HepG2 (cell line): ENCODE results near the gene ZKSCAN5. TPM values are rescaled to one million over a fixed set of nuclear protein-coding genes. Genes with fewer than 3 reads are reported as not detected.

Experiments
- CHCHD3 ChIP-seq: sonication (generic); formaldehyde crosslinking; IDR thresholded peaks from 2 replicates; pipeline ENCODE4 v1.8.0; 2022; ENCODE audit warnings: mild to moderate bottlenecking, missing genetic modification reagents, moderate library complexity
- FOXA3 ChIP-seq: IDR thresholded peaks from 2 replicates; pipeline ENCODE4 v1.6.1; 2016; ENCODE audit warnings: missing genetic modification reagents, missing compliant biosample characterization
- KDM2A ChIP-seq: sonication (generic); formaldehyde crosslinking; IDR thresholded peaks from 2 replicates; pipeline ENCODE4 v1.4.0; 2020; ENCODE audit warnings: low read depth, missing genetic modification reagents, borderline replicate concordance
- ONECUT2 ChIP-seq: sonication (generic); formaldehyde crosslinking; IDR thresholded peaks from 2 replicates; pipeline ENCODE4 v1.4.0; 2020; ENCODE audit warnings: missing genetic modification reagents
- PITX1 ChIP-seq: sonication (generic); formaldehyde crosslinking; IDR thresholded peaks from 2 replicates; pipeline ENCODE4 v1.5.1; 2020; ENCODE audit warnings: mild to moderate bottlenecking, missing genetic modification reagents
- POLR2AphosphoS5 ChIP-seq: IDR thresholded peaks from 2 replicates; pipeline ENCODE4 v1.6.1; 2012; ENCODE audit warnings: low read depth, low read length
- RARA ChIP-seq: IDR thresholded peaks from 2 replicates; pipeline ENCODE4 v1.6.1; 2016; ENCODE audit warnings: missing genetic modification reagents, missing compliant biosample characterization
- RARG ChIP-seq: sonication (generic); formaldehyde crosslinking; IDR thresholded peaks from 2 replicates; pipeline ENCODE4 v1.4.0; 2020; ENCODE audit warnings: low read depth, mild to moderate bottlenecking, missing genetic modification reagents
- SAP130 ChIP-seq: IDR thresholded peaks from 2 replicates; pipeline ENCODE4 v1.6.1; 2016; ENCODE audit warnings: low read depth
- SUZ12 ChIP-seq: fragments of 150-350 bp; IDR thresholded peaks from 2 replicates; pipeline ENCODE4 v1.6.1; 2014; ENCODE audit warnings: low read depth, low read length
- TARDBP ChIP-seq: sonication (generic); formaldehyde crosslinking; IDR thresholded peaks from 2 replicates; pipeline ENCODE4 v1.8.0; 2022; ENCODE audit warnings: mild to moderate bottlenecking, missing genetic modification reagents
- TBX2 ChIP-seq: sonication (generic); formaldehyde crosslinking; IDR thresholded peaks from 2 replicates; pipeline ENCODE4 v1.5.0; 2020; ENCODE audit warnings: missing genetic modification reagents, mild to moderate bottlenecking, borderline replicate concordance
- U2AF1 ChIP-seq: fragments of 200-400 bp; formaldehyde crosslinking; optimal IDR thresholded peaks from 2 replicates; pipeline ENCODE3; 2017; ENCODE audit warnings: mild to moderate bottlenecking, low read depth, low read length
- ZBTB7B ChIP-seq: sonication (generic); formaldehyde crosslinking; IDR thresholded peaks from 2 replicates; pipeline ENCODE4 v1.4.0; 2020; ENCODE audit warnings: missing genetic modification reagents
- ZFP82 ChIP-seq: sonication (generic); formaldehyde crosslinking; IDR thresholded peaks from 2 replicates; pipeline ENCODE4 v1.5.1; 2020; ENCODE audit warnings: mild to moderate bottlenecking, missing genetic modification reagents, borderline replicate concordance
- ZNF563 ChIP-seq: sonication (generic); formaldehyde crosslinking; IDR thresholded peaks from 2 replicates; pipeline ENCODE4 v1.8.0; 2022; ENCODE audit warnings: mild to moderate bottlenecking, moderate library complexity, missing genetic modification reagents
- polyA plus RNA-seq, 8 experiments: library from polyadenylated mRNA; depleted of rRNA in 3 of 8; stranded (reverse) in 7 of 8; unstranded in 1 of 8; fragments of >200 nt; fragmentation: Illumina TruSeq in 4 of 8; extraction: Trizol in 4 of 8; gene quantifications; 2 replicates each; pipeline versions ENCODE4 v1.2.1 to v1.2.3, GENCODE V29; 2011 to 2016; ENCODE audit warnings: low read depth in 4 of 8, missing spikeins in 1 of 8, mixed read lengths in 1 of 8; ENCODE audit not compliant: insufficient read depth in 1 of 8
- total RNA-seq, 5 experiments: library from RNA; depleted of rRNA; stranded (reverse); fragments of >200 nt; fragmentation: Illumina TruSeq; extraction: Trizol; gene quantifications; 2 replicates each; pipeline ENCODE4 v1.2.3, GENCODE V29; 2016; ENCODE audit warnings: low read depth in 1 of 5
- TF ChIP-seq, protein P1 (sequence below): fragments of 450-650 bp; IDR thresholded peaks from 2 replicates; pipeline ENCODE4 v1.6.1; 2017
- TF ChIP-seq, protein P2 (sequence below): sonication (generic); formaldehyde crosslinking; IDR thresholded peaks from 2 replicates; pipeline ENCODE4 v1.4.0; 2020; ENCODE audit warnings: missing genetic modification reagents
- TF ChIP-seq, protein P3 (sequence below): sonication (generic); formaldehyde crosslinking; IDR thresholded peaks from 2 replicates; pipeline ENCODE4 v1.4.0; 2020; ENCODE audit warnings: missing genetic modification reagents, borderline replicate concordance
- TF ChIP-seq, protein P4 (sequence below), 2 experiments: sonication (generic) in 1 of 2; formaldehyde crosslinking in 1 of 2; IDR thresholded peaks; 2 replicates each; pipeline versions ENCODE4 v1.4.0 to v1.6.1; 2018 to 2020; ENCODE audit warnings: missing genetic modification reagents in 2 of 2, borderline replicate concordance in 1 of 2, low read depth in 1 of 2, mild to moderate bottlenecking in 1 of 2, missing biosample characterization in 1 of 2

Gene ZKSCAN5
- total and polyA plus RNA-seq, 2 of the 13 experiments (the other 11 are each of a cell fraction or from before 2014, with no cell fraction given): 5.5 to 11.7 TPM

DNA sequence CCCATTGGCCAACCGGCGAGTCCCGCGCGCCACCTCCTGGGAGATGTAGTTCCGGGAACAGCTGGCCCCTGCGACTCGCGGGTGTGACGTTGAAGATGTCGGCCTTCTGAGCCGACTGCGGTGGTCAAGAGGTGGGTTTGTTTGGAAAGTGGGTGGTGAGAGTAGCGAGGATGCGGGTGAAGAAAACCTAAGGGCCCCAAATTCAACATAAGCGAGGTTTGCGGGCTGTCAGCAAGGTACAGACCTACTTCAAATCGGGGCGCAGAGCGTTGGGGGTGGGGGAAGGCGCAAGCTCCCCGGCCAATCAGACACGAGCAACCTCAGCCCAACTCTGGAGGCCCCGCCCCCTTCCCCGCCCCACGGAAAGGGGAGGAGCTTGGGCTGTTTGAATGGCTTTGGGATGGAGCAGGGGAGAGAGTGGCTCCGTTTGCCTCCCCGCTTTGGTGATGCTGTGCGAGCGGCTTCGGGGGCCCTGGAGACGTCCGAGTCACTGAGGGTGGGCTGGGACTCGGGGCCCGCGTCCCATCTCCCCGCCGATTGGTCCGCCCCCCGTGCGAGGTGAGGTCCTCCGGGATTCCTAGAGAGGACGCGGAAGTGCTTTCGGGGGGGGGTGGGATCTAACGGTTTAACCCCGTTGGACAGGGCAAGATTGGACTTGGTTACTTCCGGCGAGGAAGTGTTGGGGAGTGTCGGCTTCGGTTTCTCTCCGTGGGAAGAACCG is at the start of gene ZKSCAN5 (continued):
- TF ChIP-seq TARDBP (CRISPR knock-in tag) (0 out of 2 replicates have a peak, but pooled peaks have one; percentile 19), SUZ12 (peak; percentile 64), ZNF563 (CRISPR knock-in tag) (peak; percentile 38; the same call in 1 of the 2 replicates), PITX1 (CRISPR knock-in tag) (peak; percentile 67), FOXA3 (peak; percentile 27; the same call in 1 of the 2 replicates), RARG (CRISPR knock-in tag) (no peak), CHCHD3 (CRISPR knock-in tag) (0 out of 2 replicates have a peak, but pooled peaks have one; percentile 57), ONECUT2 (CRISPR knock-in tag) (no peak), U2AF1 (peak; percentile 95), KDM2A (CRISPR knock-in tag) (peak; percentile 88), RARA (CRISPR knock-in tag) (0 out of 2 replicates have a peak, but pooled peaks have one; percentile 17), TBX2 (CRISPR knock-in tag) (peak; percentile 56), ZFP82 (peak; percentile 64; the same call in 1 of the 2 replicates), SAP130 (CRISPR knock-in tag) (peak; percentile 92), POLR2AphosphoS5 (peak; percentile 75), ZBTB7B (CRISPR knock-in tag) (no peak)
- TF ChIP-seq, protein P1, sequence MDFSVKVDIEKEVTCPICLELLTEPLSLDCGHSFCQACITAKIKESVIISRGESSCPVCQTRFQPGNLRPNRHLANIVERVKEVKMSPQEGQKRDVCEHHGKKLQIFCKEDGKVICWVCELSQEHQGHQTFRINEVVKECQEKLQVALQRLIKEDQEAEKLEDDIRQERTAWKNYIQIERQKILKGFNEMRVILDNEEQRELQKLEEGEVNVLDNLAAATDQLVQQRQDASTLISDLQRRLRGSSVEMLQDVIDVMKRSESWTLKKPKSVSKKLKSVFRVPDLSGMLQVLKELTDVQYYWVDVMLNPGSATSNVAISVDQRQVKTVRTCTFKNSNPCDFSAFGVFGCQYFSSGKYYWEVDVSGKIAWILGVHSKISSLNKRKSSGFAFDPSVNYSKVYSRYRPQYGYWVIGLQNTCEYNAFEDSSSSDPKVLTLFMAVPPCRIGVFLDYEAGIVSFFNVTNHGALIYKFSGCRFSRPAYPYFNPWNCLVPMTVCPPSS: no peak
- TF ChIP-seq, protein P2, sequence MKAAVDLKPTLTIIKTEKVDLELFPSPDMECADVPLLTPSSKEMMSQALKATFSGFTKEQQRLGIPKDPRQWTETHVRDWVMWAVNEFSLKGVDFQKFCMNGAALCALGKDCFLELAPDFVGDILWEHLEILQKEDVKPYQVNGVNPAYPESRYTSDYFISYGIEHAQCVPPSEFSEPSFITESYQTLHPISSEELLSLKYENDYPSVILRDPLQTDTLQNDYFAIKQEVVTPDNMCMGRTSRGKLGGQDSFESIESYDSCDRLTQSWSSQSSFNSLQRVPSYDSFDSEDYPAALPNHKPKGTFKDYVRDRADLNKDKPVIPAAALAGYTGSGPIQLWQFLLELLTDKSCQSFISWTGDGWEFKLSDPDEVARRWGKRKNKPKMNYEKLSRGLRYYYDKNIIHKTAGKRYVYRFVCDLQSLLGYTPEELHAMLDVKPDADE (CRISPR knock-in tag): no peak
- TF ChIP-seq, protein P3, sequence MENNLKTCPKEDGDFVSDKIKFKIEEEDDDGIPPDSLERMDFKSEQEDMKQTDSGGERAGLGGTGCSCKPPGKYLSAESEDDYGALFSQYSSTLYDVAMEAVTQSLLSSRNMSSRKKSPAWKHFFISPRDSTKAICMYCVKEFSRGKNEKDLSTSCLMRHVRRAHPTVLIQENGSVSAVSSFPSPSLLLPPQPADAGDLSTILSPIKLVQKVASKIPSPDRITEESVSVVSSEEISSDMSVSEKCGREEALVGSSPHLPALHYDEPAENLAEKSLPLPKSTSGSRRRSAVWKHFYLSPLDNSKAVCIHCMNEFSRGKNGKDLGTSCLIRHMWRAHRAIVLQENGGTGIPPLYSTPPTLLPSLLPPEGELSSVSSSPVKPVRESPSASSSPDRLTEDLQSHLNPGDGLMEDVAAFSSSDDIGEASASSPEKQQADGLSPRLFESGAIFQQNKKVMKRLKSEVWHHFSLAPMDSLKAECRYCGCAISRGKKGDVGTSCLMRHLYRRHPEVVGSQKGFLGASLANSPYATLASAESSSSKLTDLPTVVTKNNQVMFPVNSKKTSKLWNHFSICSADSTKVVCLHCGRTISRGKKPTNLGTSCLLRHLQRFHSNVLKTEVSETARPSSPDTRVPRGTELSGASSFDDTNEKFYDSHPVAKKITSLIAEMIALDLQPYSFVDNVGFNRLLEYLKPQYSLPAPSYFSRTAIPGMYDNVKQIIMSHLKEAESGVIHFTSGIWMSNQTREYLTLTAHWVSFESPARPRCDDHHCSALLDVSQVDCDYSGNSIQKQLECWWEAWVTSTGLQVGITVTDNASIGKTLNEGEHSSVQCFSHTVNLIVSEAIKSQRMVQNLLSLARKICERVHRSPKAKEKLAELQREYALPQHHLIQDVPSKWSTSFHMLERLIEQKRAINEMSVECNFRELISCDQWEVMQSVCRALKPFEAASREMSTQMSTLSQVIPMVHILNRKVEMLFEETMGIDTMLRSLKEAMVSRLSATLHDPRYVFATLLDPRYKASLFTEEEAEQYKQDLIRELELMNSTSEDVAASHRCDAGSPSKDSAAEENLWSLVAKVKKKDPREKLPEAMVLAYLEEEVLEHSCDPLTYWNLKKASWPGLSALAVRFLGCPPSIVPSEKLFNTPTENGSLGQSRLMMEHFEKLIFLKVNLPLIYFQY: no peak
- TF ChIP-seq, protein P4, sequence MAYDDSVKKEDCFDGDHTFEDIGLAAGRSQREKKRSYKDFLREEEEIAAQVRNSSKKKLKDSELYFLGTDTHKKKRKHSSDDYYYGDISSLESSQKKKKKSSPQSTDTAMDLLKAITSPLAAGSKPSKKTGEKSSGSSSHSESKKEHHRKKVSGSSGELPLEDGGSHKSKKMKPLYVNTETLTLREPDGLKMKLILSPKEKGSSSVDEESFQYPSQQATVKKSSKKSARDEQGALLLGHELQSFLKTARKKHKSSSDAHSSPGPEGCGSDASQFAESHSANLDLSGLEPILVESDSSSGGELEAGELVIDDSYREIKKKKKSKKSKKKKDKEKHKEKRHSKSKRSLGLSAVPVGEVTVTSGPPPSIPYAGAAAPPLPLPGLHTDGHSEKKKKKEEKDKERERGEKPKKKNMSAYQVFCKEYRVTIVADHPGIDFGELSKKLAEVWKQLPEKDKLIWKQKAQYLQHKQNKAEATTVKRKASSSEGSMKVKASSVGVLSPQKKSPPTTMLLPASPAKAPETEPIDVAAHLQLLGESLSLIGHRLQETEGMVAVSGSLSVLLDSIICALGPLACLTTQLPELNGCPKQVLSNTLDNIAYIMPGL (CRISPR knock-in tag; IDR thresholded peaks at IDR 0.05; ENCODE audit: borderline replicate concordance in 1 of 2, low read depth in 1 of 2): peak in 1 of 2 experiments; percentile 47; a peak in 2 of 4 replicates
